ENCODE data around the gene CSF1. TPM values are rescaled to one million over a fixed set of nuclear protein-coding genes. Genes with fewer than 3 reads are reported as not detected.

The CSF1 gene
- total and polyA plus RNA-seq, 2 of the 13 experiments (the other 11 are each of a cell fraction or from before 2014, with no cell fraction given), result 4.6 to 13.3 TPM

DNA sequence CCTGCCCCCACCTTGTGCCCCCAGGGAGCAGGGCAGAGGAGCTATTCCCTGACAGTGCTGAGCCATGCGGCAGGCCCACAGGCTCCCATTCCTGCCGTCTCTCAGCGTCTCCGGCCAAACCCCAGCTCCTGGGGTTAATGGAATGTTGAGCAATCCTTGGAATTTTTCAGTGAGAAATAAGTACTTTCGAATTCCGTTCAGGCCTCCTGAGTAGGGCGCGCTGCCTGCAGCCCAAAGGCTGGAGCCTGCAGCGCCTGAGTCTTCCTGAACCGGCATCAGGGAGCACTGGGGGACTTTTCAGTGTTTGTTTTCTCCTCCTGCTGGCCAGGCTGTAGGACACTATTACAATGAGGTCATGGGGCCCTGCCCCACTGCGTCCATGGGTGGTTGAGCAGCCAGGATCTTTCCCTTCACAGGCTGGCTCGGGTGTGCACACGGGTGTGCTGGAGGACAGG lies 33.3 kb upstream of the CSF1 start (continued):
- TF ChIP-seq, protein P1, sequence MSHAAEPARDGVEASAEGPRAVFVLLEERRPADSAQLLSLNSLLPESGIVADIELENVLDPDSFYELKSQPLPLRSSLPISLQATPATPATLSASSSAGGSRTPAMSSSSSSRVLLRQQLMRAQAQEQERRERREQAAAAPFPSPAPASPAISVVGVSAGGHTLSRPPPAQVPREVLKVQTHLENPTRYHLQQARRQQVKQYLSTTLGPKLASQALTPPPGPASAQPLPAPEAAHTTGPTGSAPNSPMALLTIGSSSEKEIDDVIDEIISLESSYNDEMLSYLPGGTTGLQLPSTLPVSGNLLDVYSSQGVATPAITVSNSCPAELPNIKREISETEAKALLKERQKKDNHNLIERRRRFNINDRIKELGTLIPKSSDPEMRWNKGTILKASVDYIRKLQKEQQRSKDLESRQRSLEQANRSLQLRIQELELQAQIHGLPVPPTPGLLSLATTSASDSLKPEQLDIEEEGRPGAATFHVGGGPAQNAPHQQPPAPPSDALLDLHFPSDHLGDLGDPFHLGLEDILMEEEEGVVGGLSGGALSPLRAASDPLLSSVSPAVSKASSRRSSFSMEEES (CRISPR knock-in tag; IDR thresholded peaks at IDR 0.05), result no peak
- TF ChIP-seq FOSL2 (CRISPR knock-in tag; IDR thresholded peaks at IDR 0.05) (peak; percentile 17; the same call in 1 of the 2 replicates), RXRB (CRISPR knock-in tag; IDR thresholded peaks at IDR 0.05; ENCODE audit: borderline replicate concordance) (0 out of 2 replicates have a peak, but pooled peaks have one; percentile 19), SMARCC2 (IDR thresholded peaks at IDR 0.05) (no peak), ZNF235 (CRISPR knock-in tag; IDR thresholded peaks at IDR 0.05; ENCODE audit: borderline replicate concordance) (no peak), MIER2 (CRISPR knock-in tag; IDR thresholded peaks at IDR 0.05) (no peak), MXD4 (CRISPR knock-in tag; IDR thresholded peaks at IDR 0.05) (no peak), ZNF24 (IDR thresholded peaks at IDR 0.05) (no peak), NFYC (CRISPR knock-in tag; IDR thresholded peaks at IDR 0.05) (no peak), ZNF232 (CRISPR knock-in tag; IDR thresholded peaks at IDR 0.05; ENCODE audit: borderline replicate concordance) (no peak), ZFYVE20 (CRISPR knock-in tag; IDR thresholded peaks at IDR 0.05; ENCODE audit: borderline replicate concordance, low read depth) (no peak)
- TF ChIP-seq, protein P2, sequence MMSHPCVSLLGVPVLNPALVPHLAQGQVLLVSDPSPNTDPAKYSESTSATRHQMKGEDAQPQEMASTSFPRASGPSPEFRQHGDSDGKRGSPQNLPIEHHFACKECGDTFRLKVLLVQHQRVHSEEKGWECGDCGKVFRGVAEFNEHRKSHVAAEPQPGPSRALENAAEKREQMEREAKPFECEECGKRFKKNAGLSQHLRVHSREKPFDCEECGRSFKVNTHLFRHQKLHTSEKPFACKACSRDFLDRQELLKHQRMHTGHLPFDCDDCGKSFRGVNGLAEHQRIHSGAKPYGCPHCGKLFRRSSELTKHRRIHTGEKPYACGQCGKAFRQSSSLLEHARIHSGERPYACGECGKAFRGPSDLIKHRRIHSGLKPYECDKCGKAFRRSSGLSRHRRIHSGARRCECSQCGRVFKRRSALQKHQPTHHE (CRISPR knock-in tag; IDR thresholded peaks at IDR 0.05; ENCODE audit: borderline replicate concordance), result no peak
- TF ChIP-seq, protein P3, sequence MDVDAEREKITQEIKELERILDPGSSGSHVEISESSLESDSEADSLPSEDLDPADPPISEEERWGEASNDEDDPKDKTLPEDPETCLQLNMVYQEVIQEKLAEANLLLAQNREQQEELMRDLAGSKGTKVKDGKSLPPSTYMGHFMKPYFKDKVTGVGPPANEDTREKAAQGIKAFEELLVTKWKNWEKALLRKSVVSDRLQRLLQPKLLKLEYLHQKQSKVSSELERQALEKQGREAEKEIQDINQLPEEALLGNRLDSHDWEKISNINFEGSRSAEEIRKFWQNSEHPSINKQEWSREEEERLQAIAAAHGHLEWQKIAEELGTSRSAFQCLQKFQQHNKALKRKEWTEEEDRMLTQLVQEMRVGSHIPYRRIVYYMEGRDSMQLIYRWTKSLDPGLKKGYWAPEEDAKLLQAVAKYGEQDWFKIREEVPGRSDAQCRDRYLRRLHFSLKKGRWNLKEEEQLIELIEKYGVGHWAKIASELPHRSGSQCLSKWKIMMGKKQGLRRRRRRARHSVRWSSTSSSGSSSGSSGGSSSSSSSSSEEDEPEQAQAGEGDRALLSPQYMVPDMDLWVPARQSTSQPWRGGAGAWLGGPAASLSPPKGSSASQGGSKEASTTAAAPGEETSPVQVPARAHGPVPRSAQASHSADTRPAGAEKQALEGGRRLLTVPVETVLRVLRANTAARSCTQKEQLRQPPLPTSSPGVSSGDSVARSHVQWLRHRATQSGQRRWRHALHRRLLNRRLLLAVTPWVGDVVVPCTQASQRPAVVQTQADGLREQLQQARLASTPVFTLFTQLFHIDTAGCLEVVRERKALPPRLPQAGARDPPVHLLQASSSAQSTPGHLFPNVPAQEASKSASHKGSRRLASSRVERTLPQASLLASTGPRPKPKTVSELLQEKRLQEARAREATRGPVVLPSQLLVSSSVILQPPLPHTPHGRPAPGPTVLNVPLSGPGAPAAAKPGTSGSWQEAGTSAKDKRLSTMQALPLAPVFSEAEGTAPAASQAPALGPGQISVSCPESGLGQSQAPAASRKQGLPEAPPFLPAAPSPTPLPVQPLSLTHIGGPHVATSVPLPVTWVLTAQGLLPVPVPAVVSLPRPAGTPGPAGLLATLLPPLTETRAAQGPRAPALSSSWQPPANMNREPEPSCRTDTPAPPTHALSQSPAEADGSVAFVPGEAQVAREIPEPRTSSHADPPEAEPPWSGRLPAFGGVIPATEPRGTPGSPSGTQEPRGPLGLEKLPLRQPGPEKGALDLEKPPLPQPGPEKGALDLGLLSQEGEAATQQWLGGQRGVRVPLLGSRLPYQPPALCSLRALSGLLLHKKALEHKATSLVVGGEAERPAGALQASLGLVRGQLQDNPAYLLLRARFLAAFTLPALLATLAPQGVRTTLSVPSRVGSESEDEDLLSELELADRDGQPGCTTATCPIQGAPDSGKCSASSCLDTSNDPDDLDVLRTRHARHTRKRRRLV (CRISPR knock-in tag; IDR thresholded peaks at IDR 0.05), result no peak
- TF ChIP-seq, protein P4, sequence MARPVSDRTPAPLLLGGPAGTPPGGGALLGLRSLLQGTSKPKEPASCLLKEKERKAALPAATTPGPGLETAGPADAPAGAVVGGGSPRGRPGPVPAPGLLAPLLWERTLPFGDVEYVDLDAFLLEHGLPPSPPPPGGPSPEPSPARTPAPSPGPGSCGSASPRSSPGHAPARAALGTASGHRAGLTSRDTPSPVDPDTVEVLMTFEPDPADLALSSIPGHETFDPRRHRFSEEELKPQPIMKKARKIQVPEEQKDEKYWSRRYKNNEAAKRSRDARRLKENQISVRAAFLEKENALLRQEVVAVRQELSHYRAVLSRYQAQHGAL (CRISPR knock-in tag; IDR thresholded peaks at IDR 0.05; ENCODE audit: not compliant biosample characterization), result no peak
- TF ChIP-seq, protein P5, sequence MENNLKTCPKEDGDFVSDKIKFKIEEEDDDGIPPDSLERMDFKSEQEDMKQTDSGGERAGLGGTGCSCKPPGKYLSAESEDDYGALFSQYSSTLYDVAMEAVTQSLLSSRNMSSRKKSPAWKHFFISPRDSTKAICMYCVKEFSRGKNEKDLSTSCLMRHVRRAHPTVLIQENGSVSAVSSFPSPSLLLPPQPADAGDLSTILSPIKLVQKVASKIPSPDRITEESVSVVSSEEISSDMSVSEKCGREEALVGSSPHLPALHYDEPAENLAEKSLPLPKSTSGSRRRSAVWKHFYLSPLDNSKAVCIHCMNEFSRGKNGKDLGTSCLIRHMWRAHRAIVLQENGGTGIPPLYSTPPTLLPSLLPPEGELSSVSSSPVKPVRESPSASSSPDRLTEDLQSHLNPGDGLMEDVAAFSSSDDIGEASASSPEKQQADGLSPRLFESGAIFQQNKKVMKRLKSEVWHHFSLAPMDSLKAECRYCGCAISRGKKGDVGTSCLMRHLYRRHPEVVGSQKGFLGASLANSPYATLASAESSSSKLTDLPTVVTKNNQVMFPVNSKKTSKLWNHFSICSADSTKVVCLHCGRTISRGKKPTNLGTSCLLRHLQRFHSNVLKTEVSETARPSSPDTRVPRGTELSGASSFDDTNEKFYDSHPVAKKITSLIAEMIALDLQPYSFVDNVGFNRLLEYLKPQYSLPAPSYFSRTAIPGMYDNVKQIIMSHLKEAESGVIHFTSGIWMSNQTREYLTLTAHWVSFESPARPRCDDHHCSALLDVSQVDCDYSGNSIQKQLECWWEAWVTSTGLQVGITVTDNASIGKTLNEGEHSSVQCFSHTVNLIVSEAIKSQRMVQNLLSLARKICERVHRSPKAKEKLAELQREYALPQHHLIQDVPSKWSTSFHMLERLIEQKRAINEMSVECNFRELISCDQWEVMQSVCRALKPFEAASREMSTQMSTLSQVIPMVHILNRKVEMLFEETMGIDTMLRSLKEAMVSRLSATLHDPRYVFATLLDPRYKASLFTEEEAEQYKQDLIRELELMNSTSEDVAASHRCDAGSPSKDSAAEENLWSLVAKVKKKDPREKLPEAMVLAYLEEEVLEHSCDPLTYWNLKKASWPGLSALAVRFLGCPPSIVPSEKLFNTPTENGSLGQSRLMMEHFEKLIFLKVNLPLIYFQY (CRISPR knock-in tag; IDR thresholded peaks at IDR 0.05; ENCODE audit: borderline replicate concordance), result no peak

Measured in HepG2 (cell line).